HG03025 (cell line): ENCODE results near the gene HRC.
"Not testable (repeated sequence)": the region's sequence is repeated elsewhere in the genome, so short reads cannot be mapped to it uniquely, and the experiment has no call there.

ENCODE experiments used
- ATAC-seq: cut with Tn5 transposase; IDR thresholded peaks from one replicate; pipeline ENCODE4 v1.9.1; 2021; ENCODE audit warnings: mild to moderate bottlenecking, moderate library complexity; ENCODE audit not compliant: unreplicated experiment, low FRiP score

Gene HRC, protein sequence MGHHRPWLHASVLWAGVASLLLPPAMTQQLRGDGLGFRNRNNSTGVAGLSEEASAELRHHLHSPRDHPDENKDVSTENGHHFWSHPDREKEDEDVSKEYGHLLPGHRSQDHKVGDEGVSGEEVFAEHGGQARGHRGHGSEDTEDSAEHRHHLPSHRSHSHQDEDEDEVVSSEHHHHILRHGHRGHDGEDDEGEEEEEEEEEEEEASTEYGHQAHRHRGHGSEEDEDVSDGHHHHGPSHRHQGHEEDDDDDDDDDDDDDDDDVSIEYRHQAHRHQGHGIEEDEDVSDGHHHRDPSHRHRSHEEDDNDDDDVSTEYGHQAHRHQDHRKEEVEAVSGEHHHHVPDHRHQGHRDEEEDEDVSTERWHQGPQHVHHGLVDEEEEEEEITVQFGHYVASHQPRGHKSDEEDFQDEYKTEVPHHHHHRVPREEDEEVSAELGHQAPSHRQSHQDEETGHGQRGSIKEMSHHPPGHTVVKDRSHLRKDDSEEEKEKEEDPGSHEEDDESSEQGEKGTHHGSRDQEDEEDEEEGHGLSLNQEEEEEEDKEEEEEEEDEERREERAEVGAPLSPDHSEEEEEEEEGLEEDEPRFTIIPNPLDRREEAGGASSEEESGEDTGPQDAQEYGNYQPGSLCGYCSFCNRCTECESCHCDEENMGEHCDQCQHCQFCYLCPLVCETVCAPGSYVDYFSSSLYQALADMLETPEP

GRCh38 chr19:49155005-49155819 is at the start of gene HRC:
Gene HRC (minus strand): TSS chr19:49155396. CDS start chr19:49155237, 159 bp downstream.
- ATAC-seq = no peak

GRCh38 chr19:49201042-49201441 is 45.8 kb upstream of the HRC start:
- no peak for ATAC-seq

GRCh38 chr19:49200238-49200862 is 45.2 kb upstream of the HRC start:
- no peak for ATAC-seq

- ATAC-seq = no peak
Measured at GRCh38 chr19:49196527-49197240, 41.5 kb upstream of the HRC start.

GRCh38 chr19:49194408-49194807 is 39.2 kb upstream of the HRC start:
- ATAC-seq = no peak

GRCh38 chr19:49193822-49194394 is 38.7 kb upstream of the HRC start:
- no peak for ATAC-seq

- no peak for ATAC-seq
Measured at GRCh38 chr19:49190781-49191180, 35.6 kb upstream of the HRC start.

DNA sequence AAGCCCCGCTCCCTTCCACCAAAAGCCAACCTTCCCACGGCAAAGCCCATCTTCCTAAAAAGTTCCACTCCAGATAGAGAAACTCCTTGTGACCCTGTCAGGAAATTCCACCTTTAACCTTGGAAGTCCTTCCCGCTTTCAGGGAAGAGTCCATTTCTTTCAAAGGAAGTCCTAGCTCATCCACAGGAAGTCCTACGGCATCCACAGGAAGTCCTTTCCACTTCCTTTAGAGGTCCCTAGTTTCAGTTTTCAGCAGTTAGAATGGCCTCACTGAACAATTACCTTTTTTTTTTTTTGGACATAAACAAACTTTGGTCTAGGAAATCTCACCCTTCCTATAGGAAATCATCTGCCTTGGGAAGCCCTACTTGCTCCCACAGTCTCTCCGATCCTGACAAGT is 34.1 kb upstream of the HRC start:
- no peak for ATAC-seq

DNA sequence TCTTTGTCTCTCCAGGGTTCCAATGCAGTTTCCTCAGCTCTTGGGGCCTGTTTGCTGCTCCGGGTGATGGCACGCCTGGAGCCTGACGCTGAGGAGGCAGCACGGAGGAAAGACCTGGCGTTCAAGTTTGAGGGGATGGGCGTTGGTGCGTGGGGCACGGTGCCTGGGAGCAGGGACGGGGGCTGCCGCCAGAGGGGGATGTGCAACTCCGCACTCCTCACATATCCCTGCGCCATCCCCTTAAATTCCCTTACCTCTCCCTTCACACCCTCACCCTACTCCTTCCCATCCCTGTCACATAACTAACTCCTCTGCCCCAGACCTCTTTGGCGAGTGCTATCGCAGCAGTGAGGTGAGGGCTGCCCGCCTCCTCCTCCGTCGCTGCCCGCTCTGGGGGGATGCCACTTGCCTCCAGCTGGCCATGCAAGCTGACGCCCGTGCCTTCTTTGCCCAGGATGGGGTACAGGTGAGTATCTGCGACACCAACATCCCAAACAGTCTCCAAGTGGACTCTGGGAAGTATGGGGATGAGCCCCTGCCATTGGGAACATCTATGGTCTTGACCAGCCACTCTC is 33.5 kb upstream of the HRC start:
- ATAC-seq = no peak

DNA sequence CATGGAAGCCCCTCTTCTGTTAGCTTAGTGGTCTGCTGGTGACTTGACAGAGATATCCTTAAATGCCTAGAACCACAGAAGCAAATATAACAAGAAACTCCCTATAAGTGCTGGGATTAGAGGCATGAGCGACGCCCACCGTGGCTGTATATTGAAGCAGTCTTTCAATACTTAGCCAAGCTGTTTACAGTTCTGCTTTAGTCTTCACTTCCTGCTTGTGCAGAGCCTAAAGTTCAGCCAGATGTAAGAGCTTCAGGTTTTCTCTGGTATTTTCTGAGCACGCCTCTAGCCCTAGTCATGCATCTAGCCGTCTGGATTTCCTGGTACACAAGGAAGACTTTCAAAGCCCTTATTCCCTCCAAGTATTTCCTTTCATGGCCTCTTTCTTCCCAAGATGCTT is 30.9 kb upstream of the HRC start:
- ATAC-seq = no peak

- no peak for ATAC-seq
Measured at GRCh38 chr19:49182848-49183375, 27.7 kb upstream of the HRC start.

DNA sequence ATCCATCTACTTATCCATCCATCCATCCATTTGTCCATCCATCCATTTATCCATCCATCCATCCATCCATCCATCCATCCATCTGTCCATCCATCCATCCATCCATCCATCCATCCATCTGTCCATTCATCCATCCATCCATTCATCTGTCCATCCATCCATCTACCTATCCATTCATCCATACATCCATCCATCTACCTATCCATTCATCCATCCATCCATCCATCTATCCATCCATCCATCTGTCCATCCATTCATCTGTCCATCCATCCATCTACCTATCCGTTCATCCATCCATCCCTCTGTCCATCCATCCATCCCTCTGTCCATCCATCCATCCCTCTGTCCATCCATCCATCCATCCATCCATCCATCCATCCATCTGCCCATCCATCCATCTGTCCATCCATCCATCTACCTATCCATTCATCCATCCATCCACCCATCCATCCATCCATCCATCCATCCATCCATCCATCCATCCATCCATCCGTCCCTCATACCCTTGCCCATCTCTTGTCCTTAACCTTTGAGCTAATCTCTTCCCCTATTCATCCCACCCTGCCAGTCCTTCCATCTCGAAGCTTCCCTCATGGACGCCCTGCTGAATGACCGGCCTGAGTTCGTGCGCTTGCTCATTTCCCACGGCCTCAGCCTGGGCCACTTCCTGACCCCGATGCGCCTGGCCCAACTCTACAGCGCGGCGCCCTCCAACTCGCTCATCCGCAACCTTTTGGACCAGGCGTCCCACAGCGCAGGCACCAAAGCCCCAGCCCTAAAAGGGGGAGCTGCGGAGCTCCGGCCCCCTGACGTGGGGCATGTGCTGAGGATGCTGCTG is 27.0 kb upstream of the HRC start:
- ATAC-seq = not testable (repeated sequence)

- ATAC-seq = no peak
Measured at GRCh38 chr19:49180659-49181058, 25.5 kb upstream of the HRC start.

DNA sequence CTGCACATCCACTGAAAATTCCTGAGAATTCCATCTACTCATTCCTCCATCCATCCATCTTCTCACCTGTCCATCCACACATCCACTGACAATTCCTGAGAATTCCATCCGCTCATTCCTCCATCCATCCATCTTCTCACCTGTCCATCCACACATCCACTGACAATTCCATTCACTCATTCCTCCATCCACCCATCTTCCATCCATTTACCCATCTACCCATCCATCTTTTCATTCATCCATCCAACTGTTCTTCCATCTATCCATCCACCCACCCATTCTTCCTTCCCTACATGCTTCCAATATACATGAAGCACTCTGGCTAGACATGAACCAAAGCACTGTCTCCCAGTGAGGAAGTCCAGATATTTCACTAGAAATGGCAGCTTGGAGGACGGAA is 18.0 kb upstream of the HRC start:
- no peak for ATAC-seq

DNA sequence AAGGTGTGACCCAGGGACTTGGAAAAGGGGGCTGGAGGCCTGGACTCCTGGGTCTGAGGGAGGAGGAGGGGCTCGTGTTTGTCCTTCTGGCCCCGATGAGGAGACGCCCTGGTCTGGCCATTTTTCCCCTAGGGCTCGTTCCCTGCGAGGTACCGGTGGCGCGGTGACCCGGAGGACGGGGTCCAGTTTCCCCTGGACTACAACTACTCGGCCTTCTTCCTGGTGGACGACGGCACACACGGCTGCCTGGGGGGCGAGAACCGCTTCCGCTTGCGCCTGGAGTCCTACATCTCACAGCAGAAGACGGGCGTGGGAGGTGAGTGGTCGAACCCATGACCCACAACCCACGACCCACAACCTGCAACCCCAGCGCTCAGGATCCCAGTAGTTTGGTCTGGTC is 13.2 kb upstream of the HRC start:
- no peak for ATAC-seq

GRCh38 chr19:49167857-49168409 is 12.7 kb upstream of the HRC start:
- ATAC-seq = no peak

- no peak for ATAC-seq
Measured at GRCh38 chr19:49165865-49166301, 10.7 kb upstream of the HRC start.
